HG03108 (cell line): ENCODE data around the gene LEPROT.

Experiments
- ATAC-seq: cut with Tn5 transposase; IDR thresholded peaks from one replicate; pipeline ENCODE4 v1.9.1; 2021; ENCODE audit warnings: moderate library complexity; ENCODE audit not compliant: unreplicated experiment

The LEPROT gene

DNA sequence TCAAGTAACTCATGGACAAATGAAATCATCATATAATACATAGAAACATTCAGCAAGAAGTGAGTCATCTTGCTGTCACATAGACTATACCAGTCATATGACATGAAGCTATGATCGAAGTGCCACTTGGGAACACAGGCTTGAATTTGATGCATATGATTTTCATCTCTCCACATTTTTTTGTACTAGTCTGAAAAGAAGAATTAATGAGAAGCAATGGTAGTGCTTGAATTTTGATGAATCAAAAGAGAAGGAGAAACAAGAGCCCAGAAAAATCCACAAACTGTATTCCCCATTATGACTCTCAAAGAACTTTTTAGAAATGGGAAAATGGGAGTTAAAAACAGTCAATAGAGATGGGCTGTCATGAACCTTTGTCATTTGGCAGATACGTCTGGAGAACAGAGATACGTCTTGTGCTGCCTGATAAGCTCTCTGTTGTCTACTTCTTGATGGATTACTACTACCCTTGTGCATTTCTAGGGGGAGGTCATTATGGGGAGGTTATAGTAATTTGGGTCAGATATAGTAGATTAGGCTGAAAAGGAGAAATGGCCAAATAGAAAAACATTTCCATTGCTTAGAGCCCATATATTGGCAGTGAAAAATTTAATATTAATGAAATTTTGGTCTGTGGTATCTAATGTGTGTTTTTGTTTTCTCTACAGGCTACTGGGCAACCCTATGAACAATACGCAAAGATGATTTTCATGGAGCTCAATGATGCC, 8.0 kb upstream of the LEPROT start:
- no peak for ATAC-seq

DNA sequence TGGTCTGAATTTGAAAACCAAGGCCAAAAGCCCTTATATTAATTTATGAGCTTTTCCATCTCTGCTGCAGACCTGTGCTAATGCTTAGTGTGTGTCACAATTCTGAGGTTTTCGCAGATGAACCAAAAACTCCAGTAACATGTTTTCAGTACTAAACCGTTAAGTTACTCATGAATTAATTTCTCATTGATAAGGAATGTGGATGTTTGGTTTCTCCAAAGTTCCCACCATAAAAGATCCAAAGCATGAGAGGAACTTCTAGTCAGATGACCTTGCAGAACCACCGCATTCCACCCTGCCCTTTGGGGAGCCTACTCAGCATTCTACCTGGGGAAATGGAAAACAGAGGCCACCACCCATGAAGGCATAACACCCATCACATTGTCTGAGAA, 7.5 kb upstream of the LEPROT start:
- ATAC-seq: no peak

GRCh38 chr1:65414538-65414937, 5.9 kb upstream of the LEPROT start:
- no peak for ATAC-seq

- no peak for ATAC-seq
Measured at GRCh38 chr1:65416767-65417166, 3.7 kb upstream of the LEPROT start.

DNA sequence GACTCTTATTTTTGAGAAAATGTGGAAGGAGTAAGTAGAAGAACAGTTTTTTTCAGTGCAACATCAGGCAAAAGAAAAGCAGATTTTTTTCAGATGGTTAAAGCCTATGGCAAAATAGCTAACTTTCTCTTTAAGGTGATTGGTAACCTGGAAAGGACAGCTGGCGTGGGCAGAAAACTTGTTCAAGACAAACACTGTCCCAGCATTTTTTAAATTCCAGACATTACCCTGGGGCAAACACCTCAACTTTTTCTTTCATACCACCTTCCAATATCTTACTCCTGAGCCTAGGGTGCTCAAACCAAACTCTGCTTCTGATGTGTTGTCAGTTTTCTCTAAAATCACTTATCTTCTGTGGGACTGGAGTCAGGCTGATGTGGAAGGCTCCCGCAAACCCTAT, 2.7 kb upstream of the LEPROT start:
- no peak for ATAC-seq

GRCh38 chr1:65418522-65419185, 1.8 kb upstream of the LEPROT start:
- ATAC-seq: no peak

DNA sequence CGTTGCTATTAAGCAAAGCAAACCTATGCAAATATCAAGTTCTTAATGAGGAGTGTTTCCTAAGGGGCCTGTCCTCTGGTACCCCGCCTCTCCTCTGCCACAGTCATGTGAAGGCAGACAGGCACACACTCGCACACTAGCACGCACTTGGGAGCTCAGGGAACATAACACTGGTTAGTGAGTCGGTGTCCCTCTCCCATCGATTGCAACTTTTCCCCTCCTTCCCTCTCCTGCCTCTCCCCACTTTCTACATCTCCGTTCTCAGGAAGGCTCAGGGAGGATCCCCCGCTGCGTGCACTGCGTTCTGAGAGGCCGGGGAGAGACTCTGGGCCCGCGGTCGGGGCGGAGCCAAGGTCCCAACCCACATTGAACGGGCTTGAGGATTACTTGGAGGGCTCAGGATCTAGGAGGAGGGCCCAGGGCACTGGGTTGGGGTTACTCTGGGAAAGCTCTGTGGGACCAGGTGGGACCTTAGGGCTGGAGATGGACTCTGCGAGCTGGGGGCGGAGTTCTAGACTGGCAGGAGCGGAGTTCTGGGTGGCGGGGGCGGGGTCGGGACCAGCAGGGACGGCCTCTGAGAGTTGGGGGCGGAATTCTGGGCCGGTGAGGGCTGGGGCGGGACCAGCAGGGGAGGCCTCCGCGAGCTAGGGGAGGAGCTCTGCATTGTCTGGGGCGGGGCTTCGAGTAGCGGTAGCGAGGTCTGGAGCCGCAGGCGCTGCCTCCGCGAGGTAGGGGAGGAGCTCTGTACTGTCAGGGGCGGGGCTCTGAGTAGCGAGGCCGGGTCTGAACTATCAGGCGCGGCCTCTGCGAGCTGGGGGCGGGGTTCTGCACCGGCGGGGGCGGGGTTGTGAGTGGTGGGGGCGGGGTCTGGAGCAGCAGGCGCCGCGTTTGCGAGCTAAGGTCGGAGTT, 533 bp upstream of the LEPROT start:
- peak; percentile 93 for ATAC-seq

DNA sequence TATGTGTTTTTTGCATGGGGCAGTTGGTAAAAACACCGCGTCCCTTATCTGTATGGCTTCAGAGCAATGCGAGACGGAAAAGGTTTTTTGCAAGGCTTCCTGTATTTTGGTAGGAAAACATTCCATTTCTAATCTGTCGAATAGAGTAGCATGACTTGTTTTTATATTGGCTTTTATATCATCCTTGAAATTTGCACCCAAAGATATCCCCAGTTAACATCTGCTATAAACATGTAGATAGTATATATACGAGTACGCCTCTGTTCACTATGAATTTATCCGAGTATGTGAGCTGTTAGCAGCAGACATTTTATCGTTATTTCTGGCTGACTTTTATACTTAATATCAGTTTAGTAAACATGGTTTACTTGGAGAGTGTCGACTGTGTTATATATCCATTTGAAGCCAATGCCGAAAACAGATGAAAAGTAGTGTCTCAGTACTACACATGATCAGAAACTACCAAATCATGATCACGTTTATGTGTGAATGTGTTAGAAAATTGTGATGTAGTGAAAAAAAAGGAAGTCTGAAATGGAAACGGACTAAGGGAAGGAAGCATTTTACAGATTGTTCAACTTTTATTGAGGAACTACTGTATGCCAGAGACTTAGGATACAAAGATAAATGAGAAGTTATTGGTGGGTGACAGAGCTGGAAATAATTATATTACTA, 1.0 kb downstream of the LEPROT start:
- no peak for ATAC-seq

DNA sequence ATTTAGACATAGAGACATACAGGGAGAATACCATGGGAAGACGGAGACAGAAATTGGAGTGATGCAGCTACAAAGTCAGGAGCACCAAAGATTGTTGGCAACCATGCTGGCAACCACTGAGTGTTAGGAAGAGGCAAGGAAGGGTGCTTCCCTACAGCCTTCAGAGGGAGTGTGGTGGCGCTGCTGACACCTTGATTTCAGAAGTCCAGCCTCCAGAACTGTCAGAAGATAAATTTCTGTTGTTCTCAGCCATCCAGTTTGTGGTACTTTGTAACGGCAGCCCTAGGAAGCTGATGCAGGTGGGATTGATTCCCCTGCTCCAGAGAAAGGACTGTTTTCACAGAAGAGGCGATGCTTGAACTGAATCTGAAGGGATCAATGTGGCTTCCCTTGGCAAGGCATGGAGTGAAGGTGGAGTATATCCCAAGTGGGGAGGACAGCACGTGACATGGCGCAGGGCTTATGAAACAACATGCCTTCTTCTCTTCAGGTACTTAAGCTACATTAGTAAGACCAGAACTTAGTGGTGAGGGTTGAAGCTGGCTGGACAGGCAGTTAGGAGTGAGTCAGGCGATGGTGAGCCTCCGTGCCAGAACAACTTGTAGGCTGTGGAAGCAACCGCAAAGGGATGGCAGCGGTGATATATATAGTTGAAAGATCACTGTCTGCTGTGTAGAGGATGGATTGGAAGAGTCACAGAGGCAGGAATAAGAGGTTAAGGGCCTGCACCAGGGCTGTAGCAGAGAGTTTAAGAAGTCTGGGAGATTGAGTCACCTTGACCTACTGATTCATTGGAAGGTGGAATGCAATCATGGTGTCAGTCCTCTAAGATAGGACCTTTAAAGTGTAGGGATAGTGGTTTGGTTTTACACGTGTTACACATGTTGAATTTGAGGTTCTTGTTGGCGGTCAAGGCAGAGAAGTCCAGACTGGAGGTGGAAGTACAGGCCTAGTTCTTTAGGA, 2.1 kb downstream of the LEPROT start:
- ATAC-seq: no peak

GRCh38 chr1:65423884-65424572, 3.6 kb downstream of the LEPROT start:
- no peak for ATAC-seq

- no peak for ATAC-seq
Measured at GRCh38 chr1:65424573-65424889, 4.1 kb downstream of the LEPROT start.

GRCh38 chr1:65425006-65425405, 4.5 kb downstream of the LEPROT start:
- no peak for ATAC-seq

GRCh38 chr1:65425697-65426096, 5.2 kb downstream of the LEPROT start:
- no peak for ATAC-seq

DNA sequence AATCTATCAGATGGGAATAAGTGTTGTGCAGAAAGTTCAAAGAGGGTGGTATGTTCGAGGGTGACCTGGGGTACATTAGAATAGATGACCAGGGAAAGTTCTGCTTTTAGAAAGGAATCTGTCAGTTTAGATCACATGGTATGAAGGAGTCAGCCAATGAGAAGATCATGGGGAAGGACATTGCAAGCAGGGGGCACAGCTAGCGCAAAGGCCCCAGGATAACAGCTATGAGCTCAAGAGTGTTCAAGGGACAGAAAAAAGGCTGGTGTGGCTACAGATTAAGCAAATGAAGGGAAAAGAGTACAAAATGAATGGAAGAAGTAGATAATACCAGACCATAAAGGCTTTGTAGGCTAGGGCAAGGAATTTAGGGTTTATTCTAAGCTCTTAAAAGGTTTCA, 8.6 kb downstream of the LEPROT start:
- no peak for ATAC-seq

DNA sequence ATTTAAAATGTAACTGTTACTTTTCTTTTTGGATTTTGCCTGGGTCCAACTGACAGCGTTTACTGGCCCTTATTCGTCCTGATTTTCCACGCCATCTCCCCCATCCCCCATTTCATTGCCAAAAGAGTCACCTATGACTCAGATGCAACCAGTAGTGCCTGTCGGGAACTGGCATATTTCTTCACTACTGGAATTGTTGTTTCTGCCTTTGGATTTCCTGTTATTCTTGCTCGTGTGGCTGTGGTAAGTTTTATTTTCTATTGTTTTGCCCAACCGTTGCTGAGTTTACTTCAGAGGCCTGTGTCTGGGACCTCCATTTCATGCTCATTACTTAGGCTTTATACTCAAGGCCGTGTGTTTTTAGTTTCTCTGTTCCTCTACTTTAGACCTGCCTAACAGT, 9.3 kb downstream of the LEPROT start:
- ATAC-seq: no peak

- peak; percentile 54 for ATAC-seq
Measured at GRCh38 chr1:65431111-65431705, 10.7 kb downstream of the LEPROT start.

- no peak for ATAC-seq
Measured at GRCh38 chr1:65432918-65433317, 12.4 kb downstream of the LEPROT start.

DNA sequence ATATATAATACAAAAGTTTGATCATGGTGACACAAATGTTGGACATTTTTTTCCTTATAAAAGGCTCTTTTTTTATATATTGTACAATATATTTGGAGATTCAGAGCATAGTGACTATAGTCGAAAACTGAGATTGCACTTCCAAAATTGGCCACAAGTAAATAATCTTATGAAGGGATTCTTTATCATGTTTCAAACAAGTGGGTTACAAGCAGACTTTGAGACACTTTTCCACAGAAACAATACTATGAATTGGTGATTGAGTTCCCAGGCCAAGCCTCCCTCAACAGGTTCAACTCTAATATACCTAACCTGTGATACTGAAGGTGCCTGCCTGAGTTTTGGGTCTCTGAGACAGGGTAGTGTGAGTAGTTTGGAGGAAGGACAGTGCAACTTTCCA, 13.8 kb downstream of the LEPROT start:
- no peak for ATAC-seq

GRCh38 chr1:65434760-65435159, 14.3 kb downstream of the LEPROT start:
- ATAC-seq: no peak
